EL (cell line): ENCODE data around the gene MCM9.
A peak's percentile ranks its signal among the peaks of the same experiment; 100 is the strongest.
"Not testable (repeated sequence)": the region's sequence is repeated elsewhere in the genome, so short reads cannot be mapped to it uniquely, and the experiment has no call there.

Experiments used
- DNase-seq: peaks from one replicate; pipeline ENCODE4 v3.0.0-alpha.2; 2016

Gene MCM9

DNA sequence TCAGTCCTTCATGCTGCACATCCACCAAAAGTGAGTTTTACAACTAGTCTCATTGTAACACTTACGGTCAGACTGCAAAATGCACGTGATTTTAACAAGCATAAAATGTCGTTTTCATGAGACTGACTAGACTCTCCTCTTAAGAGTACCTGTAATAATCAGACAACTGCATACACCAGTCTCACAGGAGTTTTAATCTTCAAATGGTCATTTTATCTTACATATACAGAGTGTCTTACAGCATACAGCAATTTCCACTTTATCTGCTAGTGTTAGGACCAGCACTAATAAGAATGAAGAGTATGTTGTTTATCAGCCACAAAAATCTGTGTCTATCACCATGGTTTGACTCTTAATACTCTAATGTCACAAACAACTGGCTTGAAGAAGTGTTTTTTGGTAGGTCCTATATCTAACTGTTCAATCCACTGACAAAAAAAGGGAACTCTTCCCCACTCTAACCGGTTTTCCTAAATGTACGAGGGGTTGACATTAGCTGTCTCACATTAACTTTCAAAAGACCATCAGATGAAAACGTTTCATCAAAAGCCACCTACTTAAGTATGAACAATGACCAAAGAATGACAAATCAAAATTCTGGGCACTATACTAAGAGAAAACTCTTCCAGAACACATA, 42.5 kb downstream of the MCM9 start:
- DNase-seq = no peak

- DNase-seq = no peak
Measured at GRCh38 chr6:118890997-118891790, 43.8 kb downstream of the MCM9 start.

GRCh38 chr6:118889163-118889562, 45.8 kb downstream of the MCM9 start:
- no peak for DNase-seq

GRCh38 chr6:118886641-118887040, 48.3 kb downstream of the MCM9 start:
- DNase-seq = no peak

- DNase-seq = no peak
Measured at GRCh38 chr6:118882314-118882905, 52.5 kb downstream of the MCM9 start.

- DNase-seq = no peak
Measured at GRCh38 chr6:118881440-118882313, 53.3 kb downstream of the MCM9 start.

- no peak for DNase-seq
Measured at GRCh38 chr6:118877806-118878205, 57.2 kb downstream of the MCM9 start.

- DNase-seq = peak; percentile 86
Measured at GRCh38 chr6:118876814-118877213, 58.1 kb downstream of the MCM9 start.

DNA sequence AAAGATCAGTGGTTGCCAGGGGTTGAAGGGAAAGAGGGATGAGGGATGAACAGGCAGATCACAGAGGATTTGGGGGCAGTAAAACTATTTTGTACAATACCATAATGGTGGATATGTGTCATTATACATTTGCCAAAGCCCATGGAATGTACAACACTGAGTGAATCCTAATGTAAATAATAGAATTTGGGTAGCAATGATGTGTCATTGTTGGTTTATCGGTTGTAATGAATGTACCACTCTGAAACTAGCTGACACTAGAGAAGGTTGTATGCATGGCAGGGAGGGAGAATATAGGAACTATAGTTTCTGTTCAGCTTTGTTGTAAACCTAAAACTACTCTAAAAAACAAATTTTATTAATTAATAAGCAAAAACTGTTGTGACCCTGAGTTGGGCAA, 58.8 kb downstream of the MCM9 start:
- peak; percentile 58 for DNase-seq

DNA sequence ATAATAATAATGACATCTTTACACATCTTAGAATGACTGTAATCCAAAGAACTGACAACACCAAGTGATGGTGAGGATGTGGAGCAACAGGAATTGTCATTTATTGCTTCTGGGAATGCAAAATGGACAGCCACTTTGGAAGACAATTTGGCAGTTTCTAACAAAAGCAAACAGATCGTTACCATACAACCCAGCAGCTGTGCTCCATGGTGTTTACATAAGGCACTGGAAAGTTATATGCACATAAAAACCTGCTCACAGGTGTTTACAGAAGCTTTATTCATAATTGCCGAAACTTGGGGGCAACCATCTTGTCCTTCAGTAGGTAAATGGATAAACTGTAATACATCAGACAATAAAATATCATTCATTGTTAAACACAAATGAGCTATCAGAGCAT, 59.3 kb downstream of the MCM9 start:
- DNase-seq = no peak

- no peak for DNase-seq
Measured at GRCh38 chr6:118873239-118873638, 61.7 kb downstream of the MCM9 start.

DNA sequence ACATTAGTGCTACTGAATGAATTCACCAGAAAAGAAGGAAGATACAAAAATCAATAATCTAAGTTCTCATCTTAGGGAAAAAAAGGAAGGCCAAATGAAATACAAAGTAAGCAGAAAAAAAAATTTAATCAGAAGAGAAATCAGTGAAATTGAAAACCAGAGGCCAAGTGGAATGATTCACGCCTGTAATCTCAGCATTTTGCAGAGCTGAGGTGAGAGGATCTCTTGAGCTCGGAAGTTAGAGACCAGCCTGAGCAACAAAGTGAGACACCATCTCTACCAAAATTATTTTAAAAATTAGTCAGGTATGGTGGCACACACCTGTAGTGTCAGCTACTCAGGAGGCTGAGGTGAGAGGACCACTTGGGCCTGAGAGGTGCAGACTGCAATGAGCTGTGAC, 62.2 kb downstream of the MCM9 start:
- no peak for DNase-seq

GRCh38 chr6:118872318-118872717, 62.6 kb downstream of the MCM9 start:
- no peak for DNase-seq

- DNase-seq = no peak
Measured at GRCh38 chr6:118871331-118871730, 63.6 kb downstream of the MCM9 start.

DNA sequence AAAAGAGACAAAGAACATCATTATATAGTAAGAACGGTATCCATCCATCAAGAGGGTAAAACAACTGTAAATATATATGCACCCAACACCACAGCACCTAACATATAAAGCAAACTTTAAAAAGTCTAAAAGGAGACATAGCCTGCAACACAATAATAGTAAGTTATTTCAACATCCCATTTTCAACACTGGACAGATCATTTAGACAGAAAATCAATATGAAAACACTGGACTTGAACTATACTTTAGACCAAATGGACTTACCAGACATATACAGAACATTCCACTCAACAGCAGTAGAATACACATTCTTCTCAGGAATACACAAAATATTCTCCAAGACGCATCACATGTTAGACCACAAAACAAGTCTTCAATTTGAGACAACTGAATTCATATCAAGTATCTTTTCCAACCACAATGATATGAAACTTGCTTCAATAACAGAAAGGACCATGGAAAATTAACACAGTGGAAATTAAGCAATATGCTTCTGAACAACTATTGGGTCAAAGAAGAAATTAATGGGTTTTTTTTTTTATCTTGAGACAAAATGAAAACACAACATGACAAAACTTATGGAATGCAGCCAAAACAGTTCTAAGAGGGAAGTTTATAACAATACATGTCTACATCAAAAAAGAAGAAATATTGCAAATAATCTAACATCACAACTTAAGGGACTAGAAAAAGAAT, 64.9 kb downstream of the MCM9 start:
- peak; percentile 8 for DNase-seq

DNA sequence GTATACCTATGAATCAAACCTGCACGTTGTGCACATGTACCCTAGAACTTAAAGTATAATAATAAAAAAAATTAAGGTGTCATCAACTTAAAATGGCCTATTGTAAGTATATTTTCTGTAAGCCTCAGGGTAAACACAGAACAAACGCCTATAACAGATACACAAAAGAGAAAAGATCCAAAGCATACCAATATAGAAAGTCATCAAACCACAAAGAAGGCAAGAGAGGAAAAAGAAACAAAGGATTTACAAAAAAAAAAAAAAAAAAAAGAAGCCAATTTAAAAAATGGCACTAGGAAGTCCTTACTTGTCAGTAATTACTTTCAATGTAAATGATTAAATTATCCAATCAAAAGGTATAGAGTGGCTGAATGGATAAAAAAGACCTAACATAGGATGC, 65.6 kb downstream of the MCM9 start:
- DNase-seq = peak; percentile 64

DNA sequence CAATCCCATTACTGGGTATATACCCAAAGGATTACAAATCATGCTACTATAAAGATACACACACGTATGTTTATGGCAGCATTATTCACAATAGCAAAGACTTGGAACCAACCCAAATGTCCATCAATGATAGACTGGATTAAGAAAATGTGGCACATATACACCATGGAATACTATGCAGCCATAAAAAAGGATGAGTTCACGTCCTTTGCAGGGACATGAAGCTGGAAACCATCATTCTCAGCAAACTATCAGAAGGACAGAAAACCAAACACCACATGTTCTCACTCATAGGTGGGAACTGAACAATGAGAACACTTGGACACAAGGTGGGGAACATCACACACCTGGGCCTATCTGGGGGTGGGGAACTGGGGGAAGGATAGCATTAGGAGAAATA, 66.1 kb downstream of the MCM9 start:
- DNase-seq = not testable (repeated sequence)

DNA sequence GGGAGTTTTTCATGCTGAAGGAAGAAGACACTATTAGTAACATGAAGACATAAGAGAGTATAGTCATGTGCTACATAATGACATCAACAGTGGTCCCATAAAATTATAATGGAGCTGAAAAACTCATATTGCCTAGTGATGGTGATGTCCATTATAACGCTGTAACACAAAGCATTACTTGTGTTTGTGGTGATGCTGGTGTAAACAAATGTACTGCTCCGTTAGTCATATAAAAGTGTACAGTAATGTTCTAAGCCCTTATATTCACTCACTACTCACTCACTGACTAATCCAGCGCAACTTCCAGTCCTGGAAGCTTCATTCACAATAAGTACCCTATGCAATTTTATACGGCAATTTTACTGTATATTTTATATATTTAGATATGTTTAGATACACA, 67.8 kb downstream of the MCM9 start:
- DNase-seq = peak; percentile 3

- no peak for DNase-seq
Measured at GRCh38 chr6:118865100-118865391, 69.9 kb downstream of the MCM9 start.

- DNase-seq = no peak
Measured at GRCh38 chr6:118864341-118865099, 70.4 kb downstream of the MCM9 start.

DNA sequence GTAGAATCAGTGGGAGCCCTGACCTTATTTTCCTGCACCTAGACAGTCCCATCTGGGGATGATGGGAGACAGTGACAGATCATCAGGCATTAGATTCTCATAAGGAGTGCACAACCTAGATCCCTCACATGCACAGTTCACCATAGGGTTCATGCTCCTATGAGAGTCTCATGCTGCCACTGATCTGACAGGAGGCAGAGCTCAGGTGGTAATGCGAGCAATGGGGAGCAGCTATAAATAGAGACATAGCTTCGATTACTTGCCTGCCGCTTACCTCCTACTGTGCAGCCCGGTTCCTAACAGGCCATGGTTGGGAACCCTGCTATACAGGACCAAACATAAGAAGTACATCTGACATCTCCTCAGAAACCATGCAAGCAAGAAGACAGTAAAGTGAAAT, 72.5 kb downstream of the MCM9 start:
- no peak for DNase-seq

DNA sequence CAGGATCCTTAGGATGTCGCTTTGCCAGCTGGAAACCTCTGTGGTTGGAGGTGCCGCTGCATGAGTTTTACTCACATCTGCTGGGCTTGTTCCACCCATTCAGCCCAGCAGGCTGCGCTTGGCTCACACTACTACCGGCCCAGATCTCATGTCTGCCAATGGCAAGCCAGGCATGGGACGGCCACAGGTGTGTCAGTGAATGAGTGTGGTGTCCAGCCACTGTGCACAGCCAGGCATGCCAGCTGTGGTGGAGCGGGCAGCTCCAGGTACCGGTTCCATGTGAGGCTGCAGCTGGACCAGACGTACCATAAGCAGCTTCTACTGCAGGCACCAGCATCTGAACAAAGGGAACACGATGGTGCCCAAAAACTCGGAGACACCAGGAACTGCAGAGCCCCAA, 74.1 kb downstream of the MCM9 start:
- DNase-seq = no peak
